GM12878 (cell line): ENCODE results near the gene CDC123. TPM values are rescaled to one million over a fixed set of nuclear protein-coding genes. Genes with fewer than 3 reads are reported as not detected.
A peak's percentile ranks its signal among the peaks of the same experiment; 100 is the strongest.

ENCODE experiments used
- ATF2 ChIP-seq: IDR thresholded peaks from 2 replicates; pipeline ENCODE4 v1.6.1; 2012; ENCODE audit warnings: low read length, inconsistent platforms
- BACH1 ChIP-seq: fragments of 450-650 bp; IDR thresholded peaks from 2 replicates; pipeline ENCODE4 v1.6.1; 2017; ENCODE audit warnings: mild to moderate bottlenecking, borderline replicate concordance
- CBFB ChIP-seq: IDR thresholded peaks from 2 replicates; pipeline ENCODE4 v1.6.1; 2016; ENCODE audit warnings: antibody characterized with exemption, low read depth
- CBX3 ChIP-seq: fragments of 200-600 bp; sonication (generic); IDR thresholded peaks from 2 replicates; pipeline ENCODE4 v1.6.1; 2016; ENCODE audit warnings: low read depth, borderline replicate concordance
- CEBPB ChIP-seq, 2 experiments: fragments of 150-350 bp in 1 of 2; IDR thresholded peaks; 2 replicates each; pipeline ENCODE4 v1.6.1; 2012 to 2014; ENCODE audit warnings: low read depth in 2 of 2, low read length in 2 of 2, borderline replicate concordance in 1 of 2, inconsistent platforms in 1 of 2
- CHD4 ChIP-seq: fragments of 200-600 bp; sonication (generic); IDR thresholded peaks from 2 replicates; pipeline ENCODE4 v1.6.1; 2016; ENCODE audit warnings: mild to moderate bottlenecking
- CREB1 ChIP-seq: IDR thresholded peaks from 2 replicates; pipeline ENCODE4 v1.6.1; 2012; ENCODE audit warnings: low read depth, mild to moderate bottlenecking, inconsistent platforms
- CUX1 ChIP-seq: IDR thresholded peaks from 2 replicates; pipeline ENCODE4 v1.6.1; 2012; ENCODE audit warnings: improper control_type of control experiment, low read depth, low read length; ENCODE audit not compliant: insufficient replicate concordance
- E2F4 ChIP-seq: IDR thresholded peaks from 2 replicates; pipeline ENCODE4 v1.6.1; 2012; ENCODE audit warnings: low read depth, low read length, improper control_type of control experiment
- EGR1 ChIP-seq, 2 experiments: IDR thresholded peaks; 1 replicate in 1 of 2; 2 replicates in 1 of 2; pipeline ENCODE4 v1.6.1; 2011 to 2012; ENCODE audit warnings: low read depth in 2 of 2, low read length in 2 of 2, borderline replicate concordance in 1 of 2, mild to moderate bottlenecking in 1 of 2, moderate library complexity in 1 of 2
- ETV6 ChIP-seq, 2 experiments: fragments of 450-650 bp in 1 of 2; IDR thresholded peaks in 1 of 2; conservative IDR thresholded peaks in 1 of 2; 2 replicates each; pipeline ENCODE4 v1.6.1; 2014; ENCODE audit warnings: antibody characterized with exemption in 1 of 2, borderline replicate concordance in 1 of 2, low read depth in 1 of 2, mild to moderate bottlenecking in 1 of 2, moderate library complexity in 1 of 2
- KAT2A ChIP-seq: conservative IDR thresholded peaks from 2 replicates; pipeline ENCODE4 v1.6.1; 2011; ENCODE audit warnings: low read depth, low read length; ENCODE audit not compliant: control insufficient read depth
- MEF2B ChIP-seq: fragments of 450-650 bp; IDR thresholded peaks from 2 replicates; pipeline ENCODE4 v1.6.1; 2018; ENCODE audit warnings: mild to moderate bottlenecking, moderate library complexity; ENCODE audit not compliant: partially characterized antibody, poor library complexity, severe bottlenecking
- NR2C1 ChIP-seq: fragments of 450-650 bp; IDR thresholded peaks from 2 replicates; pipeline ENCODE4 v1.6.1; 2017; ENCODE audit warnings: antibody characterized with exemption, mild to moderate bottlenecking, moderate library complexity
- RBBP5 ChIP-seq: fragments of 200-600 bp; sonication (generic); conservative IDR thresholded peaks from 2 replicates; pipeline ENCODE4 v1.6.1; 2016
- SMARCA5 ChIP-seq: fragments of 450-650 bp; IDR thresholded peaks from 2 replicates; pipeline ENCODE4 v1.6.1; 2017; ENCODE audit warnings: mild to moderate bottlenecking
- SP1 ChIP-seq: IDR thresholded peaks from one replicate; pipeline ENCODE4 v1.6.1; 2011; ENCODE audit warnings: low read depth, low read length
- polyA plus RNA-seq, 11 experiments: library from polyadenylated mRNA; depleted of rRNA in 4 of 11; unstranded in 6 of 11; stranded (reverse) in 5 of 11; fragments of >200 nt; fragmentation: Nextera tagmentation in 4 of 11; fragmentation: Illumina TruSeq in 1 of 11; extraction: Ambion mirVana in 4 of 11; extraction: Trizol in 1 of 11; gene quantifications; 1 replicate in 1 of 11; 2 replicates in 10 of 11; pipeline versions ENCODE4 v1.2.1 to v1.2.3, GENCODE V29; 2011 to 2016; ENCODE audit warnings: inconsistent platforms in 2 of 11, missing spikeins in 2 of 11, low read depth in 1 of 11
- total RNA-seq, 4 experiments: library from RNA; depleted of rRNA in 3 of 4; stranded (reverse); fragments of >200 nt in 3 of 4; fragmentation: Illumina TruSeq in 1 of 4; extraction: Trizol in 1 of 4; gene quantifications; 2 replicates each; pipeline versions ENCODE4 v1.2.1 to v1.2.3, GENCODE V29; 2013 to 2021
- TF ChIP-seq, protein P1 (sequence below): fragments of 450-650 bp; formaldehyde crosslinking; IDR thresholded peaks from 2 replicates; pipeline ENCODE4 v1.4.0; 2020; ENCODE audit warnings: mild to moderate bottlenecking, moderate library complexity

The CDC123 gene
- total and polyA plus RNA-seq, 10 of the 15 experiments (the other 5 are each of a cell fraction or from before 2014, with no cell fraction given) = 128 to 360 (median 209) TPM

DNA sequence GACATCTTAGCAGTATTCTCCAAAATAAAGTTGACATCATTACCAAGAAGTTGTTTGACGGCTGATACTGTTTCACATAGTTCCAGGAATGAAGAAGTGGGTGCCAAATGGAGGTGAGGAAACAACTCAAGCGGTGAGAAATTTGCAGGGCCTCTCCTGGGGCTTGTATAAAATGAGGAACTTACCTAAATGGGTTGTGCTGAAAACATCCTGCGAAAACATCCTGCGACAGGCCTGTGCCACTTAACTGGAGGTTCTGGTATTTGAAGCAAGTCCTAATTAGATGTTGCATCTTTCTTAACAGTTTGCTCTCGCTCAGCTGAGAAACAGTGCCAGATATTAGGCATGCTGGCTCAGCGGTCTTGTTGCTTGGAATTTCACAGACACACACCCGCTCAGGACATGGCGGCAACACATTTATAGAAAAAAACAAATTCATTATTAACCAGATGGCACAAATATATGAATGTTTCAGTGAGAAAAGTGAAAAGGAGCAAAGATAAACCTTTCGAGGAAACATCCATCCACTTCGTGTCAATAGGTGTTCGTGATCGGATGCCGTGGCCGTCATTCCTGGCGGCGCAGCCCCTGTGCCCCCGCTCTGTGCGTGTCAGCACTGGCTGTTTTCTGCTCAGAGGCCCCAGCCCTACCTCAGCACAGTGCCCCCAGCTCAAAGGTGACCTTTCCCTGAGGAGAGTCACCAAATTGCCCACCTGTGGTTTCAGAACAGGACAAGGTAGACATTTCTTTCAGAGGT lies 48.1 kb downstream of the CDC123 start (continued):
- TF ChIP-seq BACH1 = no peak
- no peak for TF ChIP-seq ETV6 (conservative IDR thresholded peaks at IDR 0.05 in 1 of 2, IDR thresholded peaks at IDR 0.05 in 1 of 2; ENCODE audit: borderline replicate concordance in 1 of 2, low read depth in 1 of 2)
- no peak for TF ChIP-seq RBBP5
- no peak for TF ChIP-seq NR2C1
- TF ChIP-seq E2F4 = no peak
- no peak for TF ChIP-seq EGR1 (IDR thresholded peaks at IDR 0.05; ENCODE audit: borderline replicate concordance in 1 of 2, low read depth in 2 of 2, low read length in 2 of 2)
- TF ChIP-seq, protein P1, sequence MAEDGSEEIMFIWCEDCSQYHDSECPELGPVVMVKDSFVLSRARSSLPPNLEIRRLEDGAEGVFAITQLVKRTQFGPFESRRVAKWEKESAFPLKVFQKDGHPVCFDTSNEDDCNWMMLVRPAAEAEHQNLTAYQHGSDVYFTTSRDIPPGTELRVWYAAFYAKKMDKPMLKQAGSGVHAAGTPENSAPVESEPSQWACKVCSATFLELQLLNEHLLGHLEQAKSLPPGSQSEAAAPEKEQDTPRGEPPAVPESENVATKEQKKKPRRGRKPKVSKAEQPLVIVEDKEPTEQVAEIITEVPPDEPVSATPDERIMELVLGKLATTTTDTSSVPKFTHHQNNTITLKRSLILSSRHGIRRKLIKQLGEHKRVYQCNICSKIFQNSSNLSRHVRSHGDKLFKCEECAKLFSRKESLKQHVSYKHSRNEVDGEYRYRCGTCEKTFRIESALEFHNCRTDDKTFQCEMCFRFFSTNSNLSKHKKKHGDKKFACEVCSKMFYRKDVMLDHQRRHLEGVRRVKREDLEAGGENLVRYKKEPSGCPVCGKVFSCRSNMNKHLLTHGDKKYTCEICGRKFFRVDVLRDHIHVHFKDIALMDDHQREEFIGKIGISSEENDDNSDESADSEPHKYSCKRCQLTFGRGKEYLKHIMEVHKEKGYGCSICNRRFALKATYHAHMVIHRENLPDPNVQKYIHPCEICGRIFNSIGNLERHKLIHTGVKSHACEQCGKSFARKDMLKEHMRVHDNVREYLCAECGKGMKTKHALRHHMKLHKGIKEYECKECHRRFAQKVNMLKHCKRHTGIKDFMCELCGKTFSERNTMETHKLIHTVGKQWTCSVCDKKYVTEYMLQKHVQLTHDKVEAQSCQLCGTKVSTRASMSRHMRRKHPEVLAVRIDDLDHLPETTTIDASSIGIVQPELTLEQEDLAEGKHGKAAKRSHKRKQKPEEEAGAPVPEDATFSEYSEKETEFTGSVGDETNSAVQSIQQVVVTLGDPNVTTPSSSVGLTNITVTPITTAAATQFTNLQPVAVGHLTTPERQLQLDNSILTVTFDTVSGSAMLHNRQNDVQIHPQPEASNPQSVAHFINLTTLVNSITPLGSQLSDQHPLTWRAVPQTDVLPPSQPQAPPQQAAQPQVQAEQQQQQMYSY (CRISPR knock-in tag) = no peak
- no peak for TF ChIP-seq SP1
- TF ChIP-seq CHD4 = no peak
- no peak for TF ChIP-seq CREB1
- no peak for TF ChIP-seq CBX3
- TF ChIP-seq ATF2 = peak; percentile 34
- TF ChIP-seq CUX1 = no peak
- no peak for TF ChIP-seq CEBPB (IDR thresholded peaks at IDR 0.05; ENCODE audit: borderline replicate concordance in 1 of 2, low read depth in 2 of 2, low read length in 2 of 2)
- TF ChIP-seq MEF2B = peak; percentile 73
- TF ChIP-seq SMARCA5 = peak; percentile 29; the same call in 1 of the 2 replicates
- no peak for TF ChIP-seq CBFB
- no peak for TF ChIP-seq KAT2A
